Sciatic nerve (tissue), 2 donors: ENCODE measurements around the gene CCM2. TPM values are rescaled to one million over a fixed set of nuclear protein-coding genes. Genes with fewer than 3 reads are reported as not detected.

Experiments
- ATAC-seq: fragments of 200-7000 bp; cut with Tn5 transposase; one replicate; pipeline ENCODE4 v1.9.1; 2020; ENCODE audit warnings: mild to moderate bottlenecking, moderate library complexity
- DNase-seq: peaks from one replicate; pipeline ENCODE4 v3.0.0-alpha.2; 2020; ENCODE audit warnings: low spot score
- intact Hi-C: fragments of 100-400 bp; cut with DNase I; formaldehyde crosslinking; loops from one replicate; pipeline ENCODE4 v1.14.2; 2022
- total RNA-seq: library from RNA; stranded (reverse); fragmentation: NEBNext Ultra II Directional; extraction: Animal tissue kit (Norgen Biotek cat#: 25700); gene quantifications from one replicate; pipeline ENCODE4 v1.2.1, GENCODE V29; 2021
- donor health status: DM: no; HTN: no; CAD: no.
- donor health status: DM: no; HTN: no; CAD: no.

The CCM2 gene
- total RNA-seq, 1 donor from 2014 or later: 42.9 TPM

- DNase-seq (peak; percentile 48), ATAC-seq (no peak)
- intact Hi-C loops: loop anchor here (10.0 kb wide), 1 partner anchor 168 kb away; no protein-coding TSS in a partner anchor
These were observed 33.1 kb upstream of the CCM2 start for GRCh38 chr7:44966731-44967538.

- intact Hi-C loops: loop anchor here (10.0 kb wide), 1 partner anchor 167 kb away; no protein-coding TSS in a partner anchor
- peak; percentile 11 for ATAC-seq
- peak; percentile 58 for DNase-seq
These were observed 32.2 kb upstream of the CCM2 start for GRCh38 chr7:44967571-44968446.

- no peak for DNase-seq
- intact Hi-C loops: loop anchor here (10.0 kb wide), 1 partner anchor 166 kb away; no protein-coding TSS in a partner anchor
These were observed 30.8 kb upstream of the CCM2 start for GRCh38 chr7:44969049-44969700.

DNA sequence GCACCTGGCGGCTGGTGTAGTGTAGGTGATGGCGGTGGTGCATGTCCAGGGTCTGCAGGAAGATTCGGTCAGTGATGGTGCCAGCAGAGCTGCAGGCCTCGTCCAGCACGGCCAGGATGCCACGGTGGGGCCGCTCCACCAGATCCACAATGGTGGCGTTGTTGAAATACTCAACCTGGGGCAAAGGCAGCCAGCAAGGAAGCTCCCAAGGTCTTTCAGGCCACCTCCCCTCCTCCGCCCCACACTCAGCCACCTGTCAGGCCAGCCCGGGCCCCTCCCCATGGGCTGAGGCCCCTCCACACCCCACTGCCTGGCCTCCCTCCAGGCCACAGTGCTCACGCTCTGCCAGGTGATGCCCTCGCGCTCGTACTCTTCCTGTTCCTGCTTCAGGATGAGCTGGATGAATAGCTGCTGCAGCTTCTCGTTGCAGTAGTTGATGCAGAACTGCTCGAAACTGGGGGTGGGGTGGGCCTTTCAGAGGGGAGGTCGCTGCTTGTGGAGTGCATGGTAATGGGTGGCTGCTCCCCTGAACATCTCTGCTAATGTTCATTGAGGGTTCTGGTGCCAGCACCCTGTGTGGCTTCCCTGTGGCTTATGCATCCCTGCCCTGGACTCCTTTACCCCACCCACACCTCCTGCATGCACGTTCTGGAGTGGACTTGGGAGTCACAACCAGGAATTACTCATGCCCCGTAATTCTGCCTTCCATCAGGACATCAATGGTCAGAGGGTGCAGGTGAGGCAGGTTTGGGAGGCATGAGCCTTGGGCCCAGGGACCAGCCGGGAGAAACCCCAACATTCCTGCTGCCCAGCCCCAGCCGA is 30.1 kb upstream of the CCM2 start:
- DNase-seq (peak; percentile 49), ATAC-seq (no peak)
- intact Hi-C loops: loop anchor here (10.0 kb wide), 1 partner anchor 165 kb away; no protein-coding TSS in a partner anchor

More at GRCh38 chr7:44969049-44969700, 30.8 kb upstream of the CCM2 start:
- ATAC-seq: no peak

DNA sequence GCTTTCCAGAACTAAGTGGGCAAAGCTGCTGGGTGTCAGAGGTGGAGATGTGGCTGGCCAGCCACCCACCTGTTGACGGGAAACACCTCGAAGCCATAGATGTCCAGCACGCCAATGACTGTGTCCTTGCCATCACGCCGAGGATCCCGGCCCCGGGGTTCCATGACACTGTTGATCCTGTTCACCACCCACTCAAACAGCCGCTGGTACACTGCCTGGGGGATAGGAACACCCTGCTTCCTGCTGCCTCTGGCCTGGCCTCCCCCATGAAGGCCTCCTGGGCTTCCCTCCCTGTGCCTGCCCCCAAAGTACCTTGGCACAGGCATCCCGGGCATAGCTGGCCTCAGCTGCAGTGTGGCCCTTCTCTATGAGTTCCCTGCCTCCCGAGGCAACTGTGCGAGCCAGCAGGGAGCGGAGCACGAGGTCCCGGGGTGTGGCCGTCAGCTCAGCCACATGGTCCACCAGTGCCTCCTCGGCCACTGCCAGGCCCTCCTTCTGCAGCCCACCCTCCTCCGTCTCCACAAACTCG is 29.4 kb upstream of the CCM2 start:
- intact Hi-C loops: no loop called here
- DNase-seq (peak; percentile 49), ATAC-seq (no peak)

DNA sequence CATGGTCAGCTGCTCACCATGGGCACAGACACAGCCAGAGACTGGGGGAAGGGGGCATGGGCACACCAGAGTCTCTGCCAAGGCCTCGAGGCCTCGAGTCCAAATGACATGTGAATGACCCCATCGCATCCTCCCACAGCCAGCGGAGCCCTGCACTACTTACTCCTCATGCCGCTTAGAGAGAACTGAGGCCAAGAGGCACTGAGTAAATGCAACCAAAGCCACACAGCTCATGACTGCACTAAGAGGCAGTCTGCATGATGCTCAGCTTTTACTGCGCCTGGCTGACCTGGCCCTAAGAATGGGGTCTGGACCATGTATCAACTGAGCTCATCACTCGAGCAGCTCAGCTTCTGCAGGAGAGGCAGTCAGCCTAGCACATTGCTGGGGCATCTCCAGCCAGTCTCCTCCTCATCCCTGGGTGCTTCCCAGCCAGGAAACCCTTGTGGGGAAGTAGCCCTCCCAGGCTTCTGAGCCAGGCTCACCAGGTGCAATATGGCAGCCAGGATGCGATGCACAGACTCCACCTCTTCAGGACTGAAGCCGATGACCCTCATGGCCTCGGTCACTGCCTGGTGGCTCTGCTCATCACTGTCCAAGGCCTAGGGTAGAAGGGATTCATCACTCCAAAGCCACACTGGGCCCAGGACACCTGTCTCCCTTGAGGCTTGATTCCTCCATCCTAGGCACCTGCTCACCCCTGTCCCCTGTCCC is 28.7 kb upstream of the CCM2 start:
- ATAC-seq (no peak), DNase-seq (peak; percentile 42)
- intact Hi-C loops: no loop called here

DNA sequence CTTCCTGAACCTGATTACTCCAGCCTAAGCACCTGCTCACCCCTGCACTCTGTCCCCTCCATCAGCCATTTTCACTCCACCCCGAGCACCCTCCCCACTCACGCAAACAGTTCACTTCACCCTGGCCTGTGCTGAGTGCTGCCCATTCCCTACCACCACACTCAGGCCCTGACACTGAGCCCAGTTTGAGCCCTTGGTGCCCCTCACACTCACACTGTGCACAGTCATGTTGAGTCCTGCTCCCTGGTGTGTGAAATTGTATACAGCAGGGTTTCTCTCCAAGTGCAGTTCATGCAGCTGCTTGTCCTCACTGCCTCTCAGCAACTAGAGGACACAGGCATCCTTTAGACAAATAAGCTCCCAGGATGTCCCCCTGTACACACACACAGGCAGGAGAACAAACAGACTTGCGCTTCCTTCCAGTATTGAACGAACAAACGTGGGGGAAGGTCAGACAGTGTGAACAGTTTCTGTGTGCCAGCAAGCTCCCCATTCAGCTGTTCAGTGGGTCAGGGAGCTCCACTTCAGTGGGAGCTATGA is 28.0 kb upstream of the CCM2 start:
- intact Hi-C loops: no loop called here
- ATAC-seq: no peak
- no peak for DNase-seq

GRCh38 chr7:44972562-44972961 is 27.4 kb upstream of the CCM2 start:
- intact Hi-C loops: no loop called here
- DNase-seq (no peak), ATAC-seq (no peak)

- ATAC-seq: no peak
- intact Hi-C loops: no loop called here
These were observed 26.2 kb upstream of the CCM2 start for GRCh38 chr7:44973610-44974401.

DNA sequence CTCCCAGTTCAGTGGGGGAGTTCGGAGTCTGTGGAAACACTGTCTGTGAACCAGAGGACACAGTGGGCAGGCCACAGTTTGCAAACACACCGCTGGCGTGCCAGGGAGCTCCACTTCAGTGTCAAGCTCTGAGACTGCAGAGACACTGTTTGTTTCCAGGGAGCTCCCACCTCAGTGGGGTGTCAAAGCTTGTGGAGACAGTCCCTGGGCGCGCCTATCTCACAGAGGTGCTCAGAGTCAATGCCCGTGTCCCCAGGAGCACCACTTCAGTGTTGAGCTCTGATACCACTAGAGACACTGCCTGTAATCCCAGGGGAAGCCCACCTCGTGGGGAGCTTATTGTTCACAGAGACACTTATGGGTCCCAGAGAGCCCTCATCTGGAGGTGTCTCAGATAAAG is 25.5 kb upstream of the CCM2 start:
- intact Hi-C loops: no loop called here
- DNase-seq (no peak), ATAC-seq (no peak)

More at GRCh38 chr7:44973610-44974401, 26.2 kb upstream of the CCM2 start:
- DNase-seq: no peak

DNA sequence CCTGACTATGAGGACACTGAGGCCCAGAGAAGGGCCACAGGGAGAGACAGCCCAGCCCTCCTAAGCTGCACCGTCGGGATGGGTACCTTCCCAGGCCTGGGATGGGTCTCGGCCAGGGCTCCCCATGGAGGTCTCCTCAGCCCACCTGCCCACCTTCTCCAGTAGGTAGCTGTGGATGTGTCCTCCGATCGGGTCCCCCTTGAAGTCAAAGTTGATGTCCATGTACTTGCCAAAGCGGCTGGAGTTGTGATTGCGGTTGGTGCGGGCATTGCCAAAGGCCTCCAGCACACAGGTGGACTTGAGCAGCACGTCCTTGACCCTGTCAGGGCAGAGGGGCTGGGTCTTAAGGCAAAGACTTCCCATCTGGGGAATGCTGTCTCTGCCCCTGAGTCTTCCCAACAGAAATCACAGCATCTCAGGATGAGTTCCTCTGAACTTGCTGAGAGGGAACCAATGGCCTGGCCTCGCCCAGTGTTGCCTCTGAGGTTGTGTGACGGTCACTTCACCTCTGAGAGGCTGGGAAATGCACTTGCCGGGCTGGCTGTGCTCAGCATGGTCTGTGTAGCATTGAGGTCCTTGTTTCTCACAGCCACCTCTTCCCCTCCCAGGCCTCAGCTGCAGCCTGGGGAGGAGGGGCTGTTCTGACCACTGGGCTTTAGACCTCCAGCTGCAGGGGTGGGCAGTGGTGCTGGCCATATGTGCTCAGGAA is 24.5 kb upstream of the CCM2 start:
- intact Hi-C loops: no loop called here
- ATAC-seq (no peak), DNase-seq (no peak)

- no peak for DNase-seq
- intact Hi-C loops: no loop called here
- no peak for ATAC-seq
These were observed 23.8 kb upstream of the CCM2 start for GRCh38 chr7:44976040-44976745.

DNA sequence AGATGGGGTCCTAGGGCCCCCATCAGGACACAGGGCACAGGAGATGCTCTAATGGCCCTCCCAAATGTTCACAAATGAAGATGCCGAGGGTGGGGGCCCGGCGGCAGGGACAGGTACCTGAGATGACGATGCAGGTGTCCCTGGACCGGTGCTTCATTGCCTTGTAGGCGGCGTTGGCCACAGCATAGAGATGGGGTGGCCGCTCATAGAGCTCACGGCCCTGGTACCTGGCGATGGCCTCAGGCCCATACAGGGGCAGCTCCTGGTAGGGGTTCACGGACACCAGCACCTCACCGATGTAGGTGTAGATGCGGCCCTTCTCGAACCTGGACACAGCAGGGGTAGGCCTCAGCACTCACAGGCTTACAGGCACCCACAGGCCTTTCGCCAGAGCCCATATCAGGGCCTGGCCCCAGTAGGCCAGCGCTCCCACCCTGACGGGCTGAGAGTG is 23.2 kb upstream of the CCM2 start:
- intact Hi-C loops: no loop called here
- DNase-seq: no peak
- no peak for ATAC-seq

DNA sequence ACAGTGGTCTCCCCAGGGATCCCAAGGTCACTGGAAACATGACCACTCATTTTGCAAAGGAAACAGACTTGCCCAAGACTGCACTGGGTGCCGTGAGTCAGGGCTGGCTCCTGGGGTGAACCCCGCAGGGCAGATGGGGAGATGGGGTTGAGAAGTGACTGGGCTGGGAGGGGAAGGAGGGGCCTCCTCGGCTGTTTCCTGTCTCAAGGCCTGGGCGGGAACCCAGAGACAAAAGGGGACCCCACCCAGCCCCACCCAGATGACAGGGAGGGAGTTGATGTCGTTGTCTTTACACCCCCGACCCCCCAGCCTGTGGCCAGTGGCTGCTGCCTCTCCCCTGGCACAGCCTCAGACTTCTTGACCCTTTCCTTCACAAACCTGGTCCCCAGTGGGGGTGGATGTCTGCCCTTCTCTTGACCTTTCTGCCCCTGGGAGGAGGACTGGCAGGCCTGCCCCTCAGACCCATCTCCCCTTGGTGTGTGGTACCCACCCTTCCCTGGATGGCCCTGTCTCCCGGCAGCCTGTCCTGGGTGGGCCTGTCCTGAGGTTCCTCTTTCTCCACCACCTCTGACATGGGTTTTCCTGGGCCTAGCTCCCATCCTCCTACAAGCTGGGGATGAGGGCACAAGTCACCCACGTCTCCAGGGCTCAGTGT is 22.6 kb upstream of the CCM2 start:
- intact Hi-C loops: no loop called here
- ATAC-seq (no peak), DNase-seq (no peak)

- DNase-seq (no peak), ATAC-seq (no peak)
- intact Hi-C loops: no loop called here
These were observed 22.1 kb upstream of the CCM2 start for GRCh38 chr7:44977959-44978335.
